A673 (cell line): ENCODE data around the gene IGF2R. TPM values are rescaled to one million over a fixed set of nuclear protein-coding genes. Genes with fewer than 3 reads are reported as not detected.
"Not testable (repeated sequence)": the region's sequence is repeated elsewhere in the genome, so short reads cannot be mapped to it uniquely, and the experiment has no call there.

Experiments used
- BruUV-seq: library from RNA; stranded (reverse); fragments of 400-500 nt; replicated peaks from 2 replicates; lab custom pipeline; 2021; lab: Mats Ljungman, UMichigan
- CTCF ChIA-PET: fragments of 300-600 bp; sonication (Branson Sonifier 250); formaldehyde crosslinking; loops from one replicate; lab custom pipeline; 2022; ENCODE audit warnings: antibody characterized with exemption; lab: Charles Lee
- POLR2A ChIA-PET: fragments of 300-600 bp; sonication (Branson Sonifier 250); formaldehyde crosslinking; loops from one replicate; lab custom pipeline; 2022; ENCODE audit warnings: antibody characterized with exemption; ENCODE audit not compliant: low non-redundant PET; lab: Charles Lee
- DNase-seq: peaks from one replicate; pipeline ENCODE4 v3.0.0-alpha.2; 2015; ENCODE audit warnings: low spot score
- H3K27ac ChIP-seq: fragments of 200-600 bp; sonication (generic); 2 replicates; pipeline ENCODE4 v1.5.1; 2016; ENCODE audit warnings: mixed run types, low read depth, mild to moderate bottlenecking, mixed read lengths, antibody characterized with exemption, low read length; ENCODE audit not compliant: poor library complexity, severe bottlenecking
- H3K27me3 ChIP-seq: fragments of 200-600 bp; sonication (generic); replicated peaks from 2 replicates; pipeline ENCODE4 v1.6.1; 2017; ENCODE audit warnings: mixed run types, low read depth, mild to moderate bottlenecking, mixed read lengths, antibody characterized with exemption, low read length; ENCODE audit not compliant: insufficient read depth, poor library complexity
- H3K36me3 ChIP-seq: fragments of 200-600 bp; sonication (generic); 2 replicates; pipeline ENCODE4 v1.6.1; 2016; ENCODE audit warnings: mixed run types, mild to moderate bottlenecking, mixed read lengths, antibody characterized with exemption, low read length; ENCODE audit not compliant: insufficient read depth, poor library complexity, severe bottlenecking
- H3K4me1 ChIP-seq: fragments of 200-600 bp; sonication (generic); 2 replicates; pipeline ENCODE4 v1.6.1; 2017; ENCODE audit warnings: mixed run types, mild to moderate bottlenecking, mixed read lengths, antibody characterized with exemption, low read length; ENCODE audit not compliant: insufficient read depth, poor library complexity, severe bottlenecking
- H3K4me3 ChIP-seq: fragments of 200-600 bp; sonication (generic); 2 replicates; pipeline ENCODE4 v1.5.1; 2016; ENCODE audit warnings: low read depth, mixed run types, mild to moderate bottlenecking, mixed read lengths, low read length; ENCODE audit not compliant: poor library complexity, severe bottlenecking
- H3K9me3 ChIP-seq: fragments of 200-600 bp; sonication (generic); 2 replicates; pipeline ENCODE4 v1.6.1; 2016; ENCODE audit warnings: mixed run types, low read depth, mild to moderate bottlenecking, mixed read lengths, antibody characterized with exemption, low read length; ENCODE audit not compliant: poor library complexity, severe bottlenecking
- EZH2 ChIP-seq: fragments of 200-600 bp; sonication (generic); IDR thresholded peaks from 2 replicates; pipeline ENCODE4 v1.6.1; 2017; ENCODE audit warnings: borderline replicate concordance, low read depth, mild to moderate bottlenecking, mixed read lengths, antibody characterized with exemption, low read length; ENCODE audit not compliant: poor library complexity, severe bottlenecking
- intact Hi-C: fragments of 100-400 bp; cut with micrococcal nuclease; formaldehyde crosslinking; loops from one replicate; pipeline ENCODE4 v1.10.0; 2022; ENCODE audit not compliant: unreplicated experiment
- total RNA-seq: library from RNA; stranded (reverse); gene quantifications from 2 replicates; pipeline ENCODE4 v1.2.3, GENCODE V29; 2021
- TF ChIP-seq, protein P1 (sequence below): fragments of 300-800, 200-600 bp; sonication (generic); conservative IDR thresholded peaks from 2 replicates; pipeline ENCODE4 v1.5.1; 2017; ENCODE audit warnings: low read depth, mild to moderate bottlenecking, antibody characterized with exemption, low read length, moderate library complexity, mixed read lengths

The IGF2R gene
- total RNA-seq, 1 experiment from 2014 or later: 67.4 TPM

DNA sequence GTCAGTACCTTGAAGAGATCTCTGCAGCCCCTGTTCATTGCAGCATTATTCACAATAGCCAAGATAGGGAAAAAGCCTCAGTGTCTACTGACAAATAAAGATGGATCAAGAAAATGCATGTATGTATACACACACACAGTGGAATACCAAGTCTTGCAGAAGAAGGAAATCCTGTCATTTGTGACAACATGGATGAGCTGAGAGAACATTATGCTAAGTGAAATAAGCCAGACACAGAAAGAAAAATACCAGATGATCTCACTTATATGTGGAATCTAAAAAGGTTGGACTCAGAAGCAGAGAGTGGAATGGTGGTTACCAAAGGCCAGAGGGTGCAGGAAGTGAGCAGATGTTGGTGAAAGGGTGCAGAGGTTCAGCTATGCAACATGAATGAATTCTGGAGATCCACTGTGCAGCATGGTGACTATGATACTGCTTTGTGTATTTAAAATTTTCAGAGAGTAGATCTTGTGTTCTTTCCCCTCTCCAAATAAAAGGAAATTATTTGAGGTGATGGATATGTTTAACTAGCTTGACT lies 141.8 kb downstream of the IGF2R start:
- H3K9me3 ChIP-seq: no peaks in the 10 kb centered on the region
- DNase-seq: no peak
- BruUV-seq: no TSS peak
- no peak overlapping the region for H3K27ac ChIP-seq
- TF ChIP-seq, protein P1, sequence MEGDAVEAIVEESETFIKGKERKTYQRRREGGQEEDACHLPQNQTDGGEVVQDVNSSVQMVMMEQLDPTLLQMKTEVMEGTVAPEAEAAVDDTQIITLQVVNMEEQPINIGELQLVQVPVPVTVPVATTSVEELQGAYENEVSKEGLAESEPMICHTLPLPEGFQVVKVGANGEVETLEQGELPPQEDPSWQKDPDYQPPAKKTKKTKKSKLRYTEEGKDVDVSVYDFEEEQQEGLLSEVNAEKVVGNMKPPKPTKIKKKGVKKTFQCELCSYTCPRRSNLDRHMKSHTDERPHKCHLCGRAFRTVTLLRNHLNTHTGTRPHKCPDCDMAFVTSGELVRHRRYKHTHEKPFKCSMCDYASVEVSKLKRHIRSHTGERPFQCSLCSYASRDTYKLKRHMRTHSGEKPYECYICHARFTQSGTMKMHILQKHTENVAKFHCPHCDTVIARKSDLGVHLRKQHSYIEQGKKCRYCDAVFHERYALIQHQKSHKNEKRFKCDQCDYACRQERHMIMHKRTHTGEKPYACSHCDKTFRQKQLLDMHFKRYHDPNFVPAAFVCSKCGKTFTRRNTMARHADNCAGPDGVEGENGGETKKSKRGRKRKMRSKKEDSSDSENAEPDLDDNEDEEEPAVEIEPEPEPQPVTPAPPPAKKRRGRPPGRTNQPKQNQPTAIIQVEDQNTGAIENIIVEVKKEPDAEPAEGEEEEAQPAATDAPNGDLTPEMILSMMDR: no peak
- TF ChIP-seq EZH2: no peak
- intact Hi-C loops: no loop called here
- no peak overlapping the region for H3K4me3 ChIP-seq
- H3K27me3 ChIP-seq: no peaks in the 10 kb centered on the region
- H3K36me3 ChIP-seq: no peaks in the 10 kb centered on the region
- POLR2A ChIA-PET: no interaction called here
- no peaks in the 10 kb centered on the region for H3K4me1 ChIP-seq
- CTCF ChIA-PET: no interaction called here

DNA sequence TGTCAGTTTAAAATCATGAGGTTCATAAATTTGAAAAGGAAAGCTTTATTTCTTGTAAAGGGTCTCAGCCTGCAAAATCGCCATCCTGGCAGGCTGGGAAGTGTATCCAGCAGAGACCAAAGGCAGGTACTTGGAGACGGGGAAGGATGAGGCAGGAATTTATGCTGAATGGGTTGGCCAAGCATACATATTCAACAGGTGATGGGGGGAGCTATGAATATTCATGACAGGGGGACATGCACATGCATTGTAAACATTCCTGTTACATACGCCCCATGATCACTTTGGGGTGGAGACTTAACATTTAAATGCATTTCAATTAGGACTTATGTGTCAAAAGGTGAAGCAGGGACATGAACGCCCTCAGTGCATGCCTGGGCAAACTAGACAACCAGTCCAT lies 142.9 kb downstream of the IGF2R start:
- no peaks in the 10 kb centered on the region for H3K27me3 ChIP-seq
- no peak for TF ChIP-seq EZH2
- TF ChIP-seq, protein P1: no peak
- no peaks in the 10 kb centered on the region for H3K4me1 ChIP-seq
- CTCF ChIA-PET: no interaction called here
- POLR2A ChIA-PET: no interaction called here
- H3K4me3 ChIP-seq: no peak overlapping the region
- no peak for DNase-seq
- no TSS peak for BruUV-seq
- H3K9me3 ChIP-seq: no peaks in the 10 kb centered on the region
- intact Hi-C loops: no loop called here
- no peak overlapping the region for H3K27ac ChIP-seq
- H3K36me3 ChIP-seq: no peaks in the 10 kb centered on the region

DNA sequence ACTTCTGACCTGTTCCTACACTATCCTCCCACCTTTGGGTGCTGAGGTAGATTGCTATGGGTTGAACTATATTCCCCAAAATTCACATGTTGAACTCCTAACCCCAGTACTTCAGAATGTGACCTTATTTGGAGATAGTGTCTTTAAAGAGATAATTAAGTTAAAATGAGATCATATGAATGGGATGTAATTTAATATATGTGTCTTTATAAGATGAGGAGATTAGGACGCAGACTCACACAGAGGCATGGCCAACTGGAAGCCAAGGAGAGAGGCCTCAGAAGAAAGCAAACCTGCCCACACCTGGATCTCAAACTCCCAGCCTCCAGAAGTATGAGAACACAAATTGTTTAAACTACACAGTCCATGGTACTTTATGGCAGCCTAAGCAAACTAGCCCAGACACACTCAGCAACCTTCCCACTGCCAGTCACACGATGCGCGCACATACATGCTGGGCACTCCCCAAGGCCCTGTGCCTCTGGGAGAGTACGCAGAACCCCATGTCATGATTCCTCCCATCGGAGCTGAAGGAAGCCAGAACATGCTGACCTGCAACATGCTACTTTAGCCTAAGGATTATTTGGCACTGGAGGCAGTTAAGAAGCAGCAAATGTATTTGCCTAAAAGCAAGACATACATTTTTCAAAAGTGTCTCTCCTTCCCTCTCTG lies 143.9 kb downstream of the IGF2R start:
- Histone ChIP-seq H3K27ac (no peak overlapping the region), H3K27me3 (no peaks in the 10 kb centered on the region), H3K36me3 (no peaks in the 10 kb centered on the region), H3K4me1 (no peaks in the 10 kb centered on the region), H3K4me3 (no peak overlapping the region), H3K9me3 (no peaks in the 10 kb centered on the region)
- BruUV-seq: no TSS peak
- no peak for DNase-seq
- CTCF ChIA-PET: no interaction called here
- POLR2A ChIA-PET: no interaction called here
- intact Hi-C loops: no loop called here
- TF ChIP-seq, protein P1: no peak

DNA sequence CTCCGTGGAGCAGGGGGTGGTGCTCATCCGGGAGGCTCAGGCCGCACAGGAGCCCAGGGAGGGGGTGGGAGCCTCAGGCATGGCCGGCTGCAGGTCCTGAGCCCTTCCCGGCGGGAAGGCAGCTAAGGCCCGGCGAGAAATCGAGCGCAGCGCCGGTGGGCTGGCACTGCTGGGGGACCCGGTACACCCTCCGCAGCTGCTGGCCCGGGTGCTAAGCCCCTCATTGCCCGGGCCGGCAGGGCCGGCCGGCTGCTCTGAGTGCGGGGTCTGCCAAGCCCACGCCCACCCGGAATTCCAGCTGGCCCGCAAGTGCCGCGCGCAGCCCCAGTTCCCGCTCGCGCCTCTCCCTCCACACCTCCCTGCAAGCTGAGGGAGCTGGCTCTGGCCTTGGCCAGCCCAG lies 145.7 kb downstream of the IGF2R start:
- BruUV-seq, H3K36me3 ChIP-seq, H3K27me3 ChIP-seq, H3K9me3 ChIP-seq, POLR2A ChIA-PET, H3K4me3 ChIP-seq, CTCF ChIA-PET, H3K4me1 ChIP-seq, H3K27ac ChIP-seq, DNase-seq, intact Hi-C loops: not testable (repeated sequence)
